GM23248 (cell line): ENCODE results near the gene RNPS1. TPM values are rescaled to one million over a fixed set of nuclear protein-coding genes. Genes with fewer than 3 reads are reported as not detected.
"Not testable (repeated sequence)": the region's sequence is repeated elsewhere in the genome, so short reads cannot be mapped to it uniquely, and the experiment has no call there.

Experiments
- DNase-seq: peaks from one replicate; pipeline ENCODE4 v3.0.0-alpha.2; 2015
- H2AFZ ChIP-seq: fragments of 200-600 bp; sonication (generic); 2 replicates; pipeline ENCODE4 v1.6.1; 2016; ENCODE audit warnings: antibody characterized with exemption
- H3F3A ChIP-seq: fragments of 200-600 bp; sonication (generic); 2 replicates; pipeline ENCODE4 v1.6.1; 2016; ENCODE audit warnings: mild to moderate bottlenecking, antibody characterized with exemption, mixed run types; ENCODE audit not compliant: insufficient read depth
- H3K27ac ChIP-seq: fragments of 200-600 bp; sonication (generic); 2 replicates; pipeline ENCODE4 v1.5.1; 2016; ENCODE audit warnings: mild to moderate bottlenecking
- H3K27me3 ChIP-seq: fragments of 200-600 bp; sonication (generic); replicated peaks from 2 replicates; pipeline ENCODE4 v1.6.1; 2016; ENCODE audit warnings: mild to moderate bottlenecking; ENCODE audit not compliant: insufficient read depth
- H3K36me3 ChIP-seq: fragments of 200-600 bp; sonication (generic); 2 replicates; pipeline ENCODE4 v1.6.1; 2016; ENCODE audit warnings: low read depth, mild to moderate bottlenecking
- H3K4me1 ChIP-seq: fragments of 200-600 bp; sonication (generic); 2 replicates; pipeline ENCODE4 v1.6.1; 2016; ENCODE audit warnings: mild to moderate bottlenecking; ENCODE audit not compliant: insufficient read depth
- H3K4me2 ChIP-seq: fragments of 200-600 bp; sonication (generic); one replicate; pipeline ENCODE4 v1.6.1; 2016; ENCODE audit warnings: mild to moderate bottlenecking; ENCODE audit not compliant: unreplicated experiment
- H3K4me3 ChIP-seq: fragments of 200-600 bp; sonication (generic); 2 replicates; pipeline ENCODE4 v1.5.1; 2016; ENCODE audit warnings: mild to moderate bottlenecking
- H3K79me2 ChIP-seq: fragments of 200-600 bp; sonication (generic); 2 replicates; pipeline ENCODE4 v1.6.1; 2016; ENCODE audit warnings: mild to moderate bottlenecking; ENCODE audit not compliant: insufficient read depth
- H3K9ac ChIP-seq: fragments of 200-600 bp; sonication (generic); 2 replicates; pipeline ENCODE4 v1.6.1; 2016; ENCODE audit warnings: mild to moderate bottlenecking
- H3K9me2 ChIP-seq: fragments of 200-600 bp; sonication (generic); 2 replicates; pipeline ENCODE4 v1.6.1; 2016; ENCODE audit warnings: mixed run types, mild to moderate bottlenecking, moderate library complexity; ENCODE audit not compliant: insufficient read depth
- H3K9me3 ChIP-seq: fragments of 200-600 bp; sonication (generic); one replicate; pipeline ENCODE4 v1.6.1; 2017; ENCODE audit warnings: low read depth
- H4K20me1 ChIP-seq: fragments of 200-600 bp; sonication (generic); 2 replicates; pipeline ENCODE4 v1.6.0; 2016; ENCODE audit not compliant: insufficient read depth
- EZH2 ChIP-seq: fragments of 200-600 bp; sonication (generic); IDR thresholded peaks from 2 replicates; pipeline ENCODE4 v1.6.1; 2018; ENCODE audit warnings: antibody characterized with exemption, mild to moderate bottlenecking; ENCODE audit not compliant: insufficient read depth, poor library complexity, severe bottlenecking
- EZH2phosphoT487 ChIP-seq: fragments of 200-600 bp; sonication (generic); IDR thresholded peaks from 2 replicates; pipeline ENCODE4 v1.6.1; 2018; ENCODE audit warnings: antibody characterized with exemption, moderate library complexity, mild to moderate bottlenecking, low read depth; ENCODE audit not compliant: insufficient read depth
- WGBS, 2 experiments: methylation state at CpG; one replicate each; pipeline ENCODE4 v1.1.6; 2015 to 2017; ENCODE audit warnings: low lambda C conversion rate in 2 of 2, low coverage in 1 of 2; ENCODE audit errors: missing lambda C conversion rate in 2 of 2; 5-methylcytosine and 5-hydroxymethylcytosine counted together
- in situ Hi-C: fragments of 300-500 bp; cut with MboI; formaldehyde crosslinking; loops from 2 replicates; pipeline ENCODE4 v1.15.0; 2020
- polyA plus RNA-seq: library from polyadenylated mRNA; unstranded; fragments of >200 nt; fragmentation: Nextera tagmentation; extraction: Ambion mirVana; gene quantifications from 2 replicates; pipeline ENCODE4 v1.2.1, GENCODE V29; 2016
- total RNA-seq: library from RNA; depleted of rRNA; stranded (reverse); fragments of >200 nt; shearing (Covaris generic); gene quantifications from 2 replicates; pipeline ENCODE4 v1.2.3, GENCODE V29; 2014

The RNPS1 gene
- total and polyA plus RNA-seq, 2 experiments from 2014 or later, result 104 to 176 TPM

GRCh38 chr16:2271848-2272461 is 4.0 kb upstream of the RNPS1 start:
- Histone ChIP-seq H3K79me2 (peaks cover 39% of the 10 kb centered on the region), H3K27me3 (no peaks in the 10 kb centered on the region), H3K27ac (no peak overlapping the region), H3K4me1 (peaks cover 5% of the 10 kb centered on the region), H4K20me1 (0 out of 2 replicates have a peak, but pooled peaks cover 3% of the 10 kb centered on the region), H3K9me3 (no peaks in the 10 kb centered on the region), H3K9ac (no peak overlapping the region), H3K9me2 (no peaks in the 10 kb centered on the region), H3F3A (peaks cover 4% of the 10 kb centered on the region; the same call in 1 of the 2 replicates), H3K36me3 (no peaks in the 10 kb centered on the region), H3K4me2 (no peak overlapping the region), H2AFZ (no peak overlapping the region), H3K4me3 (no peak overlapping the region)
- DNase-seq, result no peak
- TF ChIP-seq EZH2, result no peak
- no peak for TF ChIP-seq EZH2phosphoT487
- WGBS, 2 experiments, result 92% methylated on average over 9 to 14 of the region's 14 CpGs
- in situ Hi-C loops, result no loop called here

DNA sequence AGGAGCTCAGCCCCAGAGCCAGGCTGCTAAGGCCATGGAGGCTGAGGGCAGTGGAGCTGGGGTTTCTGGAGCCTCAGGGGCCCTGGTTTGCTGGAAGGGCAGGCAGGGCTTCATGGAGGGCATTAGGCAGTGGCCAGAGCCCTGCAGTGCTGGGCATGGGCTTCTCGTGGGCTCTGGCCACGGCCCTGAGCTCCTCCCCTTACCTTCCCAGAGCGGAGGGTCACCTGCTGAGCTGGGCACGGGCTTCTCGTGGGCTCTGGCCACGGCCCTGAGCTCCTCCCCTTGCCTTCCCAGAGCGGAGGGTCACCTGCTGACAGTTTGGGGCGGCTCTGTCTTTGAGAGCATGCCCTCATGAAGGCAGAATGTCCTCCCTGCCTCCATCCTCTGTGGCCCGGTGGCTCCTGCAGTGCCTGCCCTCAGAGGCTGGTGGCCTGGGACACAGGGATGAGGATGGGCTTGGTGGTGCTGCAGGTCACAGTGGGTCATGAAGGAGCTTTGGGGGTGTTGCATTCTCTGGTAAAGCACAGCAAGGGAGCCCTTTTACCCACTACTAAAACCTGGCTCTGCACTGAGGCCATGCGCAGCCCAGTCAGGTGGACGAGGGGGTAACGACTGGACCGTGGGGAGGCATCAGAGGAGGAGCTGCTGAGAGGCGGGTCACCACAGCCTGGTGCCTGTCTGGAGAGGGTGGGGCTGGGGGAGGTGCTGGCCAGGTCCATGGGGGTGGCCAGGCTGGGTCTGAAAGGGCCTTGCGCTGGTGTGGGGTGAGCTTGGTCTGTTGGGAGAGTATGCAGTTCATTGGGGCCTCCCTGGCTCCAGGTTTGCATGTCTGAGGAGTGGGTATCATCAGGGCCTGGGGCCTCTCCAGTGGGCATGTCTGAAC is 2.9 kb upstream of the RNPS1 start:
- DNase-seq, result no peak
- Histone ChIP-seq H3K36me3 (0 out of 2 replicates have a peak, but pooled peaks cover under 1% of the 10 kb centered on the region), H3K27me3 (no peaks in the 10 kb centered on the region), H3K79me2 (peaks cover 50% of the 10 kb centered on the region), H3K9me3 (no peaks in the 10 kb centered on the region), H3K4me3 (no peak overlapping the region), H3K4me1 (peaks cover 12% of the 10 kb centered on the region), H3F3A (peaks cover 7% of the 10 kb centered on the region; the same call in 1 of the 2 replicates), H3K9ac (no peak overlapping the region), H2AFZ (no peak overlapping the region), H3K9me2 (no peaks in the 10 kb centered on the region), H3K4me2 (no peak overlapping the region), H3K27ac (no peak overlapping the region), H4K20me1 (peaks cover 9% of the 10 kb centered on the region; the same call in 1 of the 2 replicates)
- TF ChIP-seq EZH2phosphoT487 (no peak), EZH2 (no peak)
- 82 to 85% methylated on average over 15 of the region's 15 CpGs for WGBS, 2 experiments
- in situ Hi-C loops, result no loop called here

- no peaks in the 10 kb centered on the region for H3K27me3 ChIP-seq
- peak overlapping the region; percentile 79; the same call in 1 of the 2 replicates for H3K4me3 ChIP-seq
- WGBS, 2 experiments, result 89 to 94% methylated on average over 9 of the region's 9 CpGs
- H4K20me1 ChIP-seq, result peaks cover 13% of the 10 kb centered on the region; the same call in 1 of the 2 replicates
- H3K36me3 ChIP-seq, result peaks cover 8% of the 10 kb centered on the region; the same call in 1 of the 2 replicates
- in situ Hi-C loops, result no loop called here
- H3K4me2 ChIP-seq, result peak overlapping the region; percentile 99
- peaks cover 17% of the 10 kb centered on the region for H3K4me1 ChIP-seq
- no peak overlapping the region for H2AFZ ChIP-seq
- peaks cover 58% of the 10 kb centered on the region for H3K79me2 ChIP-seq
- TF ChIP-seq EZH2, result no peak
- no peak for TF ChIP-seq EZH2phosphoT487
- no peaks in the 10 kb centered on the region for H3K9me2 ChIP-seq
- no peaks in the 10 kb centered on the region for H3K9me3 ChIP-seq
- H3K9ac ChIP-seq, result peak overlapping the region; percentile 91
- H3F3A ChIP-seq, result peaks cover 7% of the 10 kb centered on the region; the same call in 1 of the 2 replicates
- H3K27ac ChIP-seq, result no peak overlapping the region
- no peak for DNase-seq
Measured at GRCh38 chr16:2270070-2270462, 2.1 kb upstream of the RNPS1 start.

DNA sequence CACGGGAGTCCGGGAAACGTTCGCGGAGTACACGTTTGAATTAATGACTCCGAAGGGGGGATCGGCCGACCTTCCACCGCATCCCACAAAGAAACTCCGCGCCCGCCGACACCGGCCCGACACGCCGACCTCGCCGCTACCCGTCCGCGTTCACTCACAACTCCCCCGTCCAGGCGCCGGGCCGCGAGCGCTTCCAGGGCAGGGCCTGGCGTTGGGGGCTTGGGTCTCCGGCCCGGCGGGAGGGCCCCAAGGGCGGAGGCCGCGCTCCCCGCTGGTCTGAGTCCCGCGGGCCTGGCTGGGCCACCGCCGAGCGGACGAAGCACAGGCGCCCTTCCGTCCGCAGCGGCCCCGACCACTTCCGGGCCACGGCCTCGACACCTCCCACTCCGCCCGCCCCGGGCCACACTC is 417 bp downstream of the RNPS1 start:
- Histone ChIP-seq H2AFZ (peak overlapping the region; percentile 82), H3K4me3 (peak overlapping the region; percentile 79), H3K79me2 (peaks cover 84% of the 10 kb centered on the region), H3K27ac (peak overlapping the region; percentile 90), H3K4me1 (peaks cover 17% of the 10 kb centered on the region), H3K36me3 (peaks cover 14% of the 10 kb centered on the region; the same call in 1 of the 2 replicates), H3K4me2 (peak overlapping the region; percentile 99), H3K9ac (peak overlapping the region; percentile 91), H4K20me1 (peaks cover 21% of the 10 kb centered on the region; the same call in 1 of the 2 replicates)
- DNase-seq, H3F3A ChIP-seq, H3K27me3 ChIP-seq, H3K9me2 ChIP-seq, in situ Hi-C loops, H3K9me3 ChIP-seq: not testable (repeated sequence)
- 0% methylated on average over 35 to 54 of the region's 54 CpGs for WGBS, 2 experiments

DNA sequence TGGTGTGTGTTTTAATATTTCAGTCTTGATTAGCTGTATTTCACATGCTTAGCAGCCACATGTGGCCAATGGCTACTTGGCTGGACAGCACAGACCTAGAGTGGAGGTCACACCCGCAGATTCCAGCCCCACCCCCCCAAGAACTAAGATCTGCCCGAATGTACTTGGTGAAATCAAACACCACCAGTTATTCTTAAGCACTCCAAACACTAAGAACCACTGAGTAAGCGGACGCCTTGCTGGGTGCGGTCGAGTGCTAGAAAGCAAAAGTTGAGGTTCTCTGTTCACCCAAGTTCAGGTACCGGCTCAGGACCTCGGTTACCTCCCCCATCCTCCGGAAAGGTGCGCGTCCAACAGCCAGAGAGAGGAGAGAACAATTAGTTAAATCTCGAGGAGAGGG is 1.0 kb downstream of the RNPS1 start:
- Histone ChIP-seq H3K4me3 (peak overlapping the region; percentile 79), H3K9ac (peak overlapping the region; percentile 91), H3K4me2 (peak overlapping the region; percentile 99), H3K36me3 (peaks cover 20% of the 10 kb centered on the region), H3K4me1 (peaks cover 17% of the 10 kb centered on the region), H4K20me1 (peaks cover 21% of the 10 kb centered on the region; the same call in 1 of the 2 replicates), H3K27ac (peak overlapping the region; percentile 90), H3K79me2 (peaks cover 89% of the 10 kb centered on the region)
- H3K27me3 ChIP-seq, H2AFZ ChIP-seq, H3K9me2 ChIP-seq, in situ Hi-C loops, H3K9me3 ChIP-seq, H3F3A ChIP-seq: not testable (repeated sequence)
- DNase-seq, result peak; percentile 52
- 2 to 6% methylated on average over 11 to 12 of the region's 12 CpGs for WGBS, 2 experiments

GRCh38 chr16:2263026-2263425 is 4.9 kb downstream of the RNPS1 start:
- Histone ChIP-seq H3K4me1 (peaks cover 11% of the 10 kb centered on the region; the same call in 1 of the 2 replicates), H3K79me2 (peaks cover 98% of the 10 kb centered on the region), H3K36me3 (peaks cover 57% of the 10 kb centered on the region), H3F3A (peaks cover 27% of the 10 kb centered on the region; the same call in 1 of the 2 replicates), H4K20me1 (peaks cover 18% of the 10 kb centered on the region; the same call in 1 of the 2 replicates)
- H2AFZ ChIP-seq, in situ Hi-C loops, H3K9me2 ChIP-seq, H3K27me3 ChIP-seq, H3K4me2 ChIP-seq, H3K27ac ChIP-seq, DNase-seq, H3K9me3 ChIP-seq, H3K4me3 ChIP-seq, H3K9ac ChIP-seq: not testable (repeated sequence)
- WGBS, 2 experiments, result 87% methylated on average over 14 of the region's 14 CpGs
